ENCODE measurements around the gene TOP1.

TOP1 gene

GRCh38 chr20:41134362-41135186 is 106.0 kb downstream of the TOP1 start:
- no peak for DNase-seq

- DNase-seq = peak; percentile 46
These were observed 106.7 kb downstream of the TOP1 start for GRCh38 chr20:41135187-41135887.

GRCh38 chr20:41135888-41136679 is 107.5 kb downstream of the TOP1 start:
- DNase-seq = no peak

- peak; percentile 65 for DNase-seq
These were observed 108.3 kb downstream of the TOP1 start, which contains the start of gene PLCG1 for GRCh38 chr20:41136680-41137613. Gene PLCG1 (plus strand): TSS chr20:41137543. CDS start chr20:41137642, 99 bp downstream.

GRCh38 chr20:41137614-41138474 is 109.2 kb downstream of the TOP1 start:
- peak; percentile 31 for DNase-seq

GRCh38 chr20:41138475-41139226 is 110.0 kb downstream of the TOP1 start:
- no peak for DNase-seq

GRCh38 chr20:41139227-41140093 is 110.8 kb downstream of the TOP1 start:
- DNase-seq = no peak

GRCh38 chr20:41140226-41141133 is 111.9 kb downstream of the TOP1 start:
- DNase-seq = no peak

- no peak for DNase-seq
These were observed 112.7 kb downstream of the TOP1 start for GRCh38 chr20:41141153-41141815.

GRCh38 chr20:41142245-41142644 is 113.6 kb downstream of the TOP1 start:
- DNase-seq = no peak

GRCh38 chr20:41142919-41143318 is 114.3 kb downstream of the TOP1 start:
- no peak for DNase-seq

- no peak for DNase-seq
These were observed 114.7 kb downstream of the TOP1 start for GRCh38 chr20:41143354-41143753.

- DNase-seq = no peak
These were observed 116.7 kb downstream of the TOP1 start for GRCh38 chr20:41145317-41145716.

- no peak for DNase-seq
These were observed 117.4 kb downstream of the TOP1 start for GRCh38 chr20:41145821-41146620.

GRCh38 chr20:41147767-41148191 is 119.2 kb downstream of the TOP1 start:
- no peak for DNase-seq

- no peak for DNase-seq
These were observed 120.3 kb downstream of the TOP1 start for GRCh38 chr20:41148942-41149341.

- no peak for DNase-seq
These were observed 122.0 kb downstream of the TOP1 start for GRCh38 chr20:41150664-41151063.

Data from NCI-H748 treated with DMSO at 0.1 percent for 48 hours (cell line).